ENCODE results near the gene PLSCR1. TPM values are rescaled to one million over a fixed set of nuclear protein-coding genes. Genes with fewer than 3 reads are reported as not detected.

PLSCR1 gene
- total and polyA plus RNA-seq, 7 donors, result 59.3 to 194 (median 112) TPM

- Histone ChIP-seq H3K27ac (no peak overlapping the region), H3K27me3 (no peaks in the 10 kb centered on the region), H3K9me3 (no peaks in the 10 kb centered on the region), H3K4me1 (no peaks in the 10 kb centered on the region), H3K36me3 (no peaks in the 10 kb centered on the region), H3K4me3 (no peak overlapping the region)
- 85 to 87% methylated on average over 1 of the region's 1 CpG for WGBS, 2 donors
- TF ChIP-seq EP300 (IDR thresholded peaks at IDR 0.05), result no peak
- TF ChIP-seq POLR2A (IDR thresholded peaks at IDR 0.05), result no peak
- no peak for TF ChIP-seq CTCF (IDR thresholded peaks at IDR 0.05)
- TF ChIP-seq POLR2AphosphoS5 (IDR thresholded peaks at IDR 0.05), result no peak
- DNase-seq, result no peak
- intact Hi-C loops (cut with DNase I), result loop anchor here (5.0 to 10.0 kb wide), 2 partner anchors 237 to 359 kb away; no protein-coding TSS in a partner anchor
Observed at GRCh38 chr3:146574173-146574572, 29.8 kb upstream of the PLSCR1 start.

GRCh38 chr3:146569314-146569713, 24.9 kb upstream of the PLSCR1 start:
- intact Hi-C loops (cut with DNase I), result no loop called here
- no peak for DNase-seq
- H3K4me1 ChIP-seq, result no peaks in the 10 kb centered on the region
- H3K4me3 ChIP-seq, result no peak overlapping the region
- 61 to 76% methylated on average over 3 of the region's 3 CpGs for WGBS, 2 donors
- no peaks in the 10 kb centered on the region for H3K9me3 ChIP-seq
- H3K27me3 ChIP-seq, result no peaks in the 10 kb centered on the region
- no peaks in the 10 kb centered on the region for H3K36me3 ChIP-seq
- TF ChIP-seq POLR2A (IDR thresholded peaks at IDR 0.05), result no peak
- TF ChIP-seq EP300 (IDR thresholded peaks at IDR 0.05), result no peak
- TF ChIP-seq CTCF (IDR thresholded peaks at IDR 0.05), result no peak
- TF ChIP-seq POLR2AphosphoS5 (IDR thresholded peaks at IDR 0.05), result no peak
- no peak overlapping the region for H3K27ac ChIP-seq

- Histone ChIP-seq H3K9me3 (no peaks in the 10 kb centered on the region), H3K27me3 (no peaks in the 10 kb centered on the region), H3K36me3 (no peaks in the 10 kb centered on the region), H3K4me3 (no peak overlapping the region), H3K4me1 (no peaks in the 10 kb centered on the region), H3K27ac (no peak overlapping the region)
- no peak for TF ChIP-seq POLR2A (IDR thresholded peaks at IDR 0.05)
- no peak for TF ChIP-seq EP300 (IDR thresholded peaks at IDR 0.05)
- no peak for TF ChIP-seq POLR2AphosphoS5 (IDR thresholded peaks at IDR 0.05)
- no peak for TF ChIP-seq CTCF (IDR thresholded peaks at IDR 0.05)
- intact Hi-C loops (cut with DNase I), result no loop called here
- DNase-seq, result no peak
Observed at GRCh38 chr3:146566138-146566537, 21.7 kb upstream of the PLSCR1 start.

GRCh38 chr3:146561879-146562278, 17.5 kb upstream of the PLSCR1 start:
- Histone ChIP-seq H3K27me3 (no peaks in the 10 kb centered on the region), H3K9me3 (no peaks in the 10 kb centered on the region), H3K27ac (no peak overlapping the region), H3K4me3 (no peak overlapping the region), H3K36me3 (no peaks in the 10 kb centered on the region), H3K4me1 (no peaks in the 10 kb centered on the region)
- TF ChIP-seq POLR2A (IDR thresholded peaks at IDR 0.05) (no peak), EP300 (IDR thresholded peaks at IDR 0.05) (no peak), POLR2AphosphoS5 (IDR thresholded peaks at IDR 0.05) (no peak), CTCF (IDR thresholded peaks at IDR 0.05) (no peak)
- WGBS, 2 donors, result 75% methylated on average over 1 of the region's 1 CpG
- DNase-seq, result no peak
- intact Hi-C loops (cut with DNase I), result no loop called here

- Histone ChIP-seq H3K9me3 (no peaks in the 10 kb centered on the region), H3K27ac (no peak overlapping the region), H3K4me1 (no peaks in the 10 kb centered on the region), H3K36me3 (no peaks in the 10 kb centered on the region), H3K27me3 (no peaks in the 10 kb centered on the region), H3K4me3 (no peak overlapping the region)
- 100% methylated on average over 1 of the region's 1 CpG for WGBS, 2 donors
- TF ChIP-seq EP300 (IDR thresholded peaks at IDR 0.05), result no peak
- TF ChIP-seq CTCF (IDR thresholded peaks at IDR 0.05), result no peak
- TF ChIP-seq POLR2AphosphoS5 (IDR thresholded peaks at IDR 0.05), result no peak
- no peak for TF ChIP-seq POLR2A (IDR thresholded peaks at IDR 0.05)
- no peak for DNase-seq
- intact Hi-C loops (cut with DNase I), result no loop called here
Observed at GRCh38 chr3:146561463-146561862, 17.1 kb upstream of the PLSCR1 start.

All from sigmoid colon (tissue), 7 donors.